NCI-H2081 (cell line): ENCODE results near the gene TRIM63.

Experiments used
- DNase-seq, 2 experiments: peaks; one replicate each; lab custom pipeline; 2025; lab: John Stamatoyannopoulos, UW

The TRIM63 gene

DNA sequence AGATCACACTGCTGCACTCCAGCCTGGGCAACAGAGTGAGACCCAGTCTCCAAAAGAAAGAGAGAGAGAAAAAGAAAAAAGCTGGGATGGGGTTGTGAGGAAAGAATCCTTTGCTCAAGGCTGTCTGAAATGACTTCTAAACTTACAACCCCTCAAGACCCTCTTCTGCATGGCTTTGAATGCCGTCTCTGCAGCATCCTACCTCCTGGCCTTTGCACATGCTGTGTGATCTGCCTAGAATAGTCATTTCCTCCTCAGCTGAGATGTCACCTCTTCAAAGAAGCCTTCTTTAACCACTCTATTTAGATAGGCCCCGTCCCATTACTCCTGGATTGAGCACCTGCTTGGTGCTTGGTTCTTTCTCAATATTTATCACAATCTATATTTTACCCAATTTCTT, 17.4 kb upstream of the TRIM63 start:
- DNase-seq = no peak

DNA sequence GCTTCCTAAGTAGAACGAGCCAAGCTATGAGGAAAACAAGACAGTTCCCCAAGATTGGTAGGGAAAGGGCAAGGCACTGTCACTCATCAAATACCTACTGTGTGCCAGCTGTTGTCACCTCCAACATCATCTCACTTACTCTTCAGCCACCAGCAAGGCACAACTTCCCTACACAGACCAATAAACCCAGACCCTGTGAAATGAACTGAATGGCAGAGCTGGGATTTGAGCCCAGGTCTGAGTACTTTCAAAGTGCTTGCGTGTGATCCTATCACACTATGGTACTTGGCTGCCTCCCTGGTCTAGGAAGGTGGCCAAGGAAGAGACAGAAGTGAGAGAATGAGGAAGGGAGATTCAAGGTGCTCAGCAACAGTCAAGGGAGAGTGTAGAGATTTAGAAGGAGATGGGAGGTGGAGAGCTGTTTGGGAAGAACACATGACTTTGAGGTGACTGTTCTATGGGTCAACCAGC, 16.7 kb upstream of the TRIM63 start:
- DNase-seq = no peak

DNA sequence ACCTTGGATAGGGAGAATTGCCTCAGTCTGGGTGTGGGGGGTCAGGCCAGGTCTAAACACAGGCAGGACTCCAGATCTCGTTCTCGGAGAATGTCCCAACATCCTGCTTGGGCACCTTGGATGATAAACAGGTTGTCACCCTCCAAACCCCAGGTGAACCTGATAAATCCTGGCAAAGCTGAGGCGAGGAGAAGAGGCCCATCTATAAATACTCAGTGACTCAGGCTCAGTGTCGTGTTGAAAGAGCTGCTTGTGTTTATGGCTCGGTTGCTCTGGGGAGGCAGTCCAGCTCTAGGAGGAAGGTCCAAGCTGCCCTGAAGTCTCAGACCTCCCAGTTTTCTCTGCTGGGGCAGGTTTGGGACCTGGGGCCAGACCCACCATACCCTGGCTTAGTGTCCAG, 15.8 kb upstream of the TRIM63 start:
- DNase-seq = no peak

DNA sequence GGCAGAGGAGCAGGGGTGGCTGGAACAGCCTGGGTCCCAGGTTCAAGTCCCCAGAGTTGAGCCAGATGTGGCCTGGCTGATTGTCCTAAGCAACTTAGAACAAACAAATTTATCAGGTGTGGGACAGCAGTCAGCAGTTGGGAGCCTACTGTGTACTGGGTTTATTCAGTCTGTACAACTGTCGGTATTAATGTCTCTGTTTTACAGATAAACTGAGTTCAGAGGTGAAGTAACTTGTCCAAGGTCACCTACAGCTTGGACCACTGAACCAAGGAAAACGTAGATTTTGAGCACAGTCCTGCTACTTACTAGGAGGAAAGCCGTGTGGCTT, 14.6 kb upstream of the TRIM63 start:
- DNase-seq = no peak

DNA sequence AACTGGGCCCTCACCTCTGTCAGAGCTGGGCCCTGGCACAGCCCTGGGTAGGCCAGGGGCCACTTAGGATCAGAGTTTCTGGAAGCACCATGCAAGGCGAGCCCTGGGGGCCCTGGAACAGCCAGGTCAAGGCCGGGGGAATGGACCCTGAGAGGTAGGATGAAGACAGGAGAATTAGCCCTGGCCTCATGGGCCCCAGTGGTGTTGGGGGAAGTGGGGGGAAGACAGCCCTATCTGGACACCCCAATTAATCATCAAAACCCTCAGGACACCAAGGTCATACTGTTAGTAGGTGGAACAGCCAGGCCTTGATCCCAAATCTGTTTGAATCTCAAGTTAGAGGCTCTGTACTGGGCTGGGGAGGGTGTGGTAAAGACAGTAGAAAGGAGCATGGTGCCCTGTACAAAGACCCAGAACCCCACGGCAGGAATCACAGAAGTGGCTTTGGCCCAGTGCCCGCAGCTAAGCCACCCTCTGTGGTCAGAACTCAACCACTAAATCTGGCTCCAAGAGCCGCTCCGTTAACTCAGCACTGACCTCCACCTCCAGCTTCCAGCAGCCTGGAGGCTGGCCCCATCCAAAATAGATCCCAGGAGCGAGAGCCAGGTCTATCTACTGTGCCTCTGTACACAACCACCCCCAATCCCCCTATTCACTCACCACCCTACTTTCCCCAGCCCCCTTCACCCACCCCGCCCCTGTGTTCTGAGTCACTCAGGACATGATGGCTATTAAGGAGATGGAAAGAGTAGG, 14.0 kb upstream of the TRIM63 start:
- no peak for DNase-seq

DNA sequence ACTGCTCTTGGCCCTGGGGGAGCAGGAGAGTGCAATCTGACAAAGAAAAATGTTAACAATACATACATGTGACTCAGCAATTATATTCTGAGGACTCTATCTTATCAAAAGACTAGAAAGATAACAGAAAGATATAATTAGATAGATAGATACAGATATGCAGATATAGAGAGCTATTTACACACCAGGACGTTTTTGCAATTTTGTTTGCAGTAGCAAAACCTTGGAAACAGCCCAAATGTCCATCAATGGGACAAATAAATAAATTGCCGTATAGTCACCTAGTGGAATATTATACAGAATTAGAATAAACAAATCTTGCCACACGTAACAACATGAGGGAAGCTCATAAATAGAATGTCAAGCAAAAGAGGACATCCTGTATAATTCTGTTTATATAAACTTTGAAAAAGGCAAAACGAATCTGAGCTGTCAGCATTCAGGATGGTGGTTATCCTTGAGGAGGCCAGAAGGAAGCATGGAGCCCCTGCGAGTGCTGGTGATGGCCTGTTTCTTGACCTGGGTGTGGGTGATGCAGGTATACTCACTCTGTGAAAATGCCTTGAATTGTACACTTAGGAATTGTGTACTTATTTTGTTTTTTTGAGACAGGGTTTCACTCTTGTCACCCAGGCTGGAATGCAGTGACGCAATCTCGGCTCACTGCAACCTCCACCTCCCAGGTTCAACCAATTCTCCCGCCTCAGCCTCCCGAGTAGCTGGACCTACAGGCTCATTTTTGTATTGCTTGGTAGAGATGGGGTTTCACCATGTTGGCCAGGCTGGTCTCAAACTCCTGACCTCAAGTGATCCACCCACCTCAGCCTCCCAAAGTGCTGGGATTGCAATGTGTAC, 12.8 kb upstream of the TRIM63 start:
- no peak for DNase-seq

DNA sequence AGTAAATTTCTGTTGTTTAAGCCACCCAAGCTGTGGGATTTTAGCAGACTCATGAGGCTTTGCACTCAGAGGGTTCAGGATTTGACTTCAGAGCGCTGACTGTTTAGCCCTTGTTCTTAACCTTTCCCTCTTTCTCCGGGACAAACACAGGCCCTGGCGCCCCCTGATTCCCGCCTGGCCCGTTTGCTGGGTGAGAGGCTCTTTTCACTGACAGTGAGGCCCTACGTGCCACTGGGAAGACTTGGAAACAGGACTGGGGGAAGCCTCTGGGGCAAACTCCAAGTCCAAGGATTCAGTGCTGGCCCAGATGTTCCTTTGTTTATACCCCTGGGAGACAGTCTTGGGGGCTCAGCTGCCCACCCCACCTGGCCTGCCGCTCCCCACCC, 11.7 kb upstream of the TRIM63 start:
- DNase-seq = no peak

DNA sequence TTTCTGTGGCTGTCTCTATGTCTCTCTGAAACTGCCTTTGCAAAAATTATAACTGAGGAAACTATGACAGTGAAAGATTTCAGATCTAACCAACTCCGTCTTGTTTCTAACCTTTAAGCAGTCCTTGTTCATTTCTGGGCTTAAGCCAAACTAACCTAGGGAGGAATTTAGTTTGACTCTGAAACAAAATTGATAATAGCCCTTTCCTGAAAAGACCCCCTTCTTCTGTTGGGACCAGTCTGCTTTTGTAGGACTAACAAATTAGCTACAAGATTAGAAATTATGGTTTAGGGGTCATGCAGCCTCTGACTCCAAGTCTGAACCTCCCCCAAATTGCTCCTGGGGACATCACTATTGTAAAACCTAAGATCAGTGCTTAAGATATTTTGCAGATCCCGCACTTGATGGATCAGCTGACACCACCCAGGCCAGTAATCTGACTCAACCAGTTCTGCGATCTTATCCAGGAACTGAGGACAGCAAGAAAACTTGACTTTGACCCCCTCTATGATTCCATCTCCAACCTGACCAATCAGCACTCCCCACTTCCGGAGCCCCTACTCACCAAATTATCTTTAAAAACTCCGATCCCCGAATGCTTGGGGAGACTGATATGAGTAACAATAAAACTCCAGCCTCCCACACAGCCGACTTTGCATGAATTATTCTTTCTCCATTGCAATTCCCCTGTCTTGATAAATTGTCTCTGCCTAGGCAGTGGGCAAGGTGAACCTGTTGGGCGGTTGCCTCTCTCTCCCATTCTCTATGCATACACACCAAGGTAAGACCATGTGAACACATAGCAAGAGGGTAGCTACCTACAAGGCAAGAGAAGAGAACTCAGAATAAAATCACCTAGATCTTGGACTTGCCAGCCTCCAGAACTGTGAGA, 11.1 kb upstream of the TRIM63 start:
- no peak for DNase-seq

DNA sequence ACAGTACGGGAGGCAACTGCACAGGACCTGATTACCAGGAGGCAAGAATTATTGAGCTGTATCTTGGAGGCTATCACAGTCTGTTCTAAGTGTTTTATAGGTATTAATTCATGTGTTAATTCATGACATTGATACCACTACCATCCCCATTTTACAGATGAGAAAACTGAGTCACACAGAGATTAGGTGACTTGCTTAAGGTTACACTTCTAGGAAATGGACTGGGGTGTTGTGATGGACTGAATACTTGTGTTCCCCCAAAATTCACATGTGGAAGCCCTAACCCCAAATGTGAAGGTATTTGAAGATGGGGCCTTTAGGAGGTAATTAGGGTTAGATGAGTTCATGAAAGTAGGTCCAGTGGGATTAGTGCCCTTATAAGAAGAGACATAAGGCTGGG, 10.1 kb upstream of the TRIM63 start:
- DNase-seq = no peak

DNA sequence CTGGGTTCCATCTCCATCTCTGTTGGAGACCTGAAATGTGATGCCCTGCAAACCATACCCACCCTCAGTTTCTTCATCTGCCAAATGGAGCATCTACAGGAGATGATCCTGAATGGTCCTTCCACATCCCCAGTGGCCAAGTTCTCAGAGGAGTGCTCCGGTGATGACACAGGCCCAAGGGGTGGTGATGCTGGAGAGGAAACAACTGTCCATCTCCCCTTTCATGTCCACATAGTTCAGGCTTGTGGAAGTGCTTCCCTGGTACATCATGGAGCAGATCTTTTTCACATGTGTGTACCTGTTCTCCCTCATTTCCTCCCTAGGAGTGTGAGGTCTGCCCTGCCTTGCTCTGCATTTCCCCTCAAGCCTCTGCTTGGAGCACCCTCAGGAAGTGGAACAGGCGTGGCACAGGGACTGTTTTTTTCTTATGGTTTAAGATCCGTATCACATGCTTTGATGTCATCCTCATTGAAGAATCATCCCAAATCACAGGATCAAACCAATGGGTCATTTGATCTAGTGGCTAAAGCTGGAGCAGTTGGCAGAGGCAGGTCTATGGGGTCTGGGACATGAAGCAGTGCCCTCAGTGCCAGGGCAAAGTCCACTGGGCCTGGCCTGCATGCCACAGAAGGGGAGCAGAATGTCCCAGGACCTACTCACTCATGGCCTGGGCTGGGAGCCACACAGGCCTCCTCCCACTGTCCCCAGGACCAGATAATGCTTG, 8.2 kb upstream of the TRIM63 start:
- no peak for DNase-seq

DNA sequence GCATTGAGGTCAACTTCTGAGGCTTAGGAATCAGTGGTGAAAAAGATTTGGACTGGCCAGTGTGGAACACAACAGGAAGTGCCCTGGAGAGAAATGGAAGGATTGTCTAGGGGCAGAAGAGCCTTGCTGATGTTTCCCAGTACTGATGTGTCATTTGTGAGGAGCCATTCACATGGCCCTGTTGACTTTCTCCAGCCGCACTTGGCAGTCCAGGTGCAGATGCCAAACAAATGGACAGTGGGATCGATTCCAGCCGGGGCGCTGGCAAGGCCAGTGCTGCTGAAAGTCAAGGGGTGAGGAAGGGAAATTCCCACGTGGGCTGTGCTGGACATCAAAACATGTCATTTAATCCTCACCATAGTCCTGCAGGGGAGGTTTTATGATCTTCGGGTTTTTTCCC, 4.9 kb upstream of the TRIM63 start:
- DNase-seq = no peak

DNA sequence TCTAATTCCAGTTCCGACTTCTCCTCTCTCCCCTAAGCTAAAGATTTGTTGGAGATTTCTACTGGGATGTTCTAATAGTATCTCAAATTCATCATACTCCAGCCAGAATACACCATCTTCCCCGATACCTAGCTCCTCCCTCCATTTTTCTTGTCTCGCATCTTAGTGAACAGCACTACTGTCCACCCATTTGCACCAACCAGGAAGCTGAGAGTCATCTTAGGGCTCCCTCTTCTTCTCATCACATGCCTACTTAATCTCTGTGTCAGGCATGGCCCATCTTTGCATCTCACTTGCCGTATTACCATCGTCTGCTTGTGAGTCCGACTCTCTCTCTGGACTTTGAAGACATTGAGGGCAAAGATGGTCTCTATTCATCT, 3.5 kb upstream of the TRIM63 start:
- DNase-seq = no peak

DNA sequence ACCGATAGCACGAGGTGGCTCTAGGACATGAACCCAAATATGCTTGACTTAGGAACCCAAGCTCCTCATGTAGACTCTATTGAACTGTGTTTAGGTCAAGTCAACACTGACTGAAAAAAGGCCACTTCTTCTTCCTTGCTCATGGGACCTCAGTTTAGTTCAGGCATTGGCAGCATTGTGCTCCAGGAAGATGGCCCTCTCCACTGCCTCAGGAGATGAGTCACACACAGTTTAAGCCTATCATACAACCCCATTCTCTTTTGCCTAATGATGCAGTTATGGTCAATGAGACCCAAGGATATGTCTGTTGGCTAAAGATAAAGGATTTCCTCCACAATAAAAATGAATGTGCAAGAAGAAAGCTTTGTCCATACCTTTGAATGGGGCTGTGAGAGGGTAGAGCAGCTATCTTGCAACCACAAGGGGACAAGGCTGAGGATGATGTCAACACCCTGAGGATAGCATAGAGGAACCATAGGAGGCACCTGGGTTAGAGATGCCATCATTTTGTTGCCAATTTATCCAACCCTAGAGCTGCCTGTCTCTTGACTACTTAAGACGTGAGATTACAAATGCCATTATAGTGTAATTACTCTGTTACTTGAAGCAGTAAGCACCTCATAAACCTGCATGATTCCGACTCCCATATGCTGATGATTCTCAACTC, 3.0 kb upstream of the TRIM63 start:
- DNase-seq = no peak

DNA sequence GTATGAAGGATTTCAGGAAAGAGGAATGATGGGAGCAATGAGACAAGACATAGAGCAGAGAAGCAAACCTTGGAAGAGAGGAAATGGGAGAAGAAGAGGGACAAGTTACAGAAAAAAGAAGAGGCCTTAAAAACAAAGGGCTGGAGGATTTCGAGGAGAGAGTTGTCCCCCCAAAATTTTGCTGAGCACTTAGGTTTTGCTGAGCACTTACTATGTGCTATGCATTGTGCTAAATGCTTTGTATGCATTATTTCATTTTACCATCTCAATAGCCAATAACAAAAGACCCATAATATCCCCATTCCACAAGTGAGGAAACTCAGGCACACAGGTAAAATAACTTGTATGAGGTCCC, 2.5 kb upstream of the TRIM63 start:
- DNase-seq = no peak

DNA sequence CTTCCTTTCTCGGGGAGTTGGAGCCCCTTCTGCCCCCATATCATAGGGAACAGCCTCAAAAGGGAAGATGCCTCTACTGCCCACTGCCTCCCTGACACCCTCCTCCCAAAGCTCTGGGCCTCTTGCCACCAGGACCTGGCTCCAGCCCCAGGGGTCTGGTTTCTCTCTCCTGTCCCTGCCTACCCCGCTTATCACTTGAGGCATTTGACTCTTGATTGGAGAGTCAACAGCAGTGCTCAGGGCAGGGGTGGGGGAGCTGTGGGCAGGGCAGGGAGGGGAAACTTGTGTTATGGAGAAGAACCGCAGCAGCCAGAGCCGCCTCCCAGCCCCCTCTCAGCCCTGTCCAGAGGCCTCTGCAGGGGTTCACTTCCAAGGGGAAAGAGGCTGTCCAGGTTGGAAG, 573 bp downstream of the TRIM63 start:
- DNase-seq = no peak

DNA sequence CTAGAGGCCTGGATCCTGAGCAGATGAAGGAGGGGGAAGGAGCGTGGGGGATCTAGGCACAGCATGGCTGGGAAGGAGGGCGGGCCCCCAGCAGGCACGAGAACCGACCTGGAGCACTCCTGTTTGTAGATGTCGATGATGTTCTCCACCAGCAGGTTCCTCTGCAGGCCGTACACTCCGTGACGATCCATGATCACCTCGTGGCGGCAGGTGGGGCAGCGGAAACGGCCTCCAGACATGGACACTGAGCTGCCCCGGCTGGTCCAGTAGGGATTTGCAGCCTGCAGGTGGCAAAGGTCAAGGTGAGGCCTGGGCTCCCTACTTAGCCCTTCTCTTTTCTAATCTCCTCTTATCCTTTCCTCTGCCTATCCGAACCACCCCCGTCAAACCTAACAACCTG, 1.3 kb downstream of the TRIM63 start:
- no peak for DNase-seq

DNA sequence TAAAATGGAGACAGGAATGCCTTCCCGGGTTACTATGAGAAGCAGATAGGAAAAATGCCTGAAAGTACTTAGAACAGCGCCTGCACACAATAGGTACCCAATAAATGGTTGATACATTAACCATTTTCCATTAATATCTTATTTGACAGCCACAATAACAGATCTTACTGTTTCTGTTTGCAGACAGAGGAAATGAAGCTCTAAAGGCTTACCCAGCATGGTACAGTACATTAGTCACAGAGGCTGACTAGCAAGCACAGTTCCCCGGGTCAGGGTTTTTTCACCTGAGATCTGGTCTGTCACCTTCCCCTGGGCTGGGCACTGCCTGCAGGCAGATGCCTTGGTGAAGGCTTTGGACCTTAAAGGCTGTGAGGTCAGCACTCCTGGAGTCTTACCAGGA, 2.9 kb downstream of the TRIM63 start:
- no peak for DNase-seq

DNA sequence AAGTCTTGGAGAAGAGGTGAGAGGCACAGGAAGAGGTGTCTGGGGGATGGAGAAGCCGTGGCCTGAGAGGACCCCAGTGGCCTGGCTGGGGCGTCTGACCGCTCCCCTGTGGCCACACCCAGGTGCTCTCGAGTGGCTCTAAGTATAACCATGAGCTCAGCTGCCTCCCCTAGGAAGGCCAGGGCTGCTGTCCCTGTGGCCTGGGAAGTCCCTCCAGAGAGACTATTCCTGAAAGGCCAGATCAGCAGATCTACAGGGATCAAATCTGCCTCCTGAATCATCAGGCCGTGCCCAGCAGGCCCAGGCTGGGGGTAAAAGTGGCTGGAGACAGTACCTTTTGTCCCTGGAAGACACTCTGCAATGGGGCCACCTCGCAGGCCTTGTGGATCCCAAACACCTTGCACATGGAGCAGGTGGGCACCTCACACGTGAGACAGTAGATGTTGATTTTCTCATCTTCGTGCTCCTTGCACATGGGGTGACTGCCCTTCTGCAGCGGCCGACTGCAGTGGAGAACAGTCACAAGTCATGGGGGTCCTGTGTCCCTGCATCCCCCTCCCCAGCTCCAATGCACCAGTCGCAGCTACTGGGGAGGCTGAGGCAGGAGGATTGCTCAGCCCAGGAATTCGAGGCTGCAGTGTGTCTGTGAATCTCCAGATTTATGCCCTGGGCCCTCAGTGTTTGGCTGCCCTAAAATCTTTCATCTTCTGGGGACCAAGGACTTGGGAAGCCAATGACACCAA, 6.4 kb downstream of the TRIM63 start:
- no peak for DNase-seq

DNA sequence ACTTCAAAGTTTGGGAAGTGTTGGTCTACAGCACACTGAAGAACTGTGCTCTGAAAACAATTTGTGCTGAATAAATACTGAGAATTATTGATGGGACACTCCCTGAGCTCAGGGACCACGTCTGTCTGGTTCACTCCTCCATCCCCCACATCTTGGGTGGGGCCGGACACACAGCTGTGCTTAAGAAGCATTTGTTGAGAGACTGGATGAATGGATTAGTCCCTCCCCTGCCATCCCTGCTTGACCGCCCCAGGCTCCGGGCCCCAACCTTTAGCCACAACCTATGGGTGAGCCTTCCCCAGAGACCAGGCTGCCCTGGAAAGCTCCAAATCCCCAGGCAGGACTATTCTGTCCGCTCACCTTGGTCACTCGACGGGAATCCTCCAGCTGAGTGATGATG, 7.5 kb downstream of the TRIM63 start:
- DNase-seq = no peak

DNA sequence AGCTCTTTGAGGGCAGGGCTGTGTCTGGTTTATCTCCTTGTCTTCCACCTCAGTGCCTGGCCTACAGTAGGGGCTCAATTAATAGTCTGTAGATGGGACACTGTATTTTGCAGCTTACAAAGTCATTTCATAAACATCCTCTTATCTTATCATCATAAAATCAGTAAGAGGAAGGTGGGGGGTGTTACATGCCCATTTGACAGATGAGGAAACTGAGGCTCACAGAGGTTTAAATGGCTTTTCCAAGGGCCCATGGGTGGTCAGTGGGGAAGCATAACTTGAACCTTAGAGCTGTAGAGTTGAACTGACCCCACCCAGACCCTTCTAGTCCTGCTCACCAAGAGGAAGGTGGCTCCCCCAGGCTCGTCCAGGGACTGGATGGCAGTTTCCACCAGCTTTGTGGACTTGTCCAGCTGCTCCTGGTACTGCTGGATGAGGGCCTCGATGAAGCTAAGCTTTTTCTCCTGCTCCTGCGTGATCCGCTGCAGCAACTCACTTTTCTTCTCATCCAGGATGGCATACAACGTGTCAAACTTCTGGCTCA, 9.3 kb downstream of the TRIM63 start:
- no peak for DNase-seq

DNA sequence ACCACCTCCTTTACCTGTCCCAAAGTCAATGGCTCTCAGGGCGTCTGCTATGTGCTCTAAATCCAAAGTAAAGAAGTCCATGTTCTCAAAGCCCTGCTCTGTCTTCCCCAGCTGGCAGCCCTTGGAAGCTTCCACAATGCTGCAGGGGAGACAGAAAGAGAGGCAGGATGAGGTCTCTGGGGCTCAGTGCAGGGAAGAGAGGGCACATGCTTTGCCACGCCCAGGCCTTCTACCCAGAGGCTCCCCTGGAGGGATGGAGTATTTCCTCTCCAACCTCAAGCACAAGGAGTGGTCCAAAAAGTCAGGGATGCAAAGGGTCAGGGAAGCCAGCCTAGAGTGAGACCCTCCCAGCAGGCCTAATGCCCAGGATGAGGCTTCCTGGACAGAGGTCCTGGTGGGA, 10.2 kb downstream of the TRIM63 start:
- no peak for DNase-seq
